Spleen (tissue), 11 donors: ENCODE results near the gene KCNE3. TPM values are rescaled to one million over a fixed set of nuclear protein-coding genes. Genes with fewer than 3 reads are reported as not detected.
"Not testable (repeated sequence)": the region's sequence is repeated elsewhere in the genome, so short reads cannot be mapped to it uniquely, and the experiment has no call there.

ENCODE experiments used
- DNase-seq: peaks from one replicate; pipeline ENCODE4 v3.0.0-alpha.2; 2020
- H3K27ac ChIP-seq, 8 donors: fragments of 200-600 bp; sonication (generic) in 7 of 8; 1 replicate in 4 of 8; 2 replicates in 4 of 8; pipeline versions ENCODE4 v1.5.0 to v1.8.0; 2016 to 2021; ENCODE audit warnings: inconsistent platforms in 4 of 8, mild to moderate bottlenecking in 4 of 8, moderate library complexity in 1 of 8
- H3K27me3 ChIP-seq, 7 donors: fragments of 200-600 bp; sonication (generic) in 6 of 7; replicated peaks in 1 of 7; 1 replicate in 4 of 7; 2 replicates in 3 of 7; pipeline versions ENCODE4 v1.5.0 to v1.8.0; 2016 to 2021; ENCODE audit warnings: inconsistent platforms in 3 of 7, mild to moderate bottlenecking in 1 of 7
- H3K36me3 ChIP-seq, 6 donors: fragments of 200-600 bp; sonication (generic) in 5 of 6; 1 replicate in 4 of 6; 2 replicates in 2 of 6; pipeline versions ENCODE4 v1.5.0 to v1.8.0; 2016 to 2021; ENCODE audit warnings: inconsistent platforms in 2 of 6
- H3K4me1 ChIP-seq, 6 donors: fragments of 200-600 bp; sonication (generic) in 5 of 6; 1 replicate in 3 of 6; 2 replicates in 3 of 6; pipeline versions ENCODE4 v1.5.0 to v1.8.0; 2016 to 2021; ENCODE audit warnings: inconsistent platforms in 3 of 6
- H3K4me3 ChIP-seq, 8 donors: fragments of 200-600 bp; sonication (generic) in 7 of 8; 1 replicate in 4 of 8; 2 replicates in 4 of 8; pipeline versions ENCODE4 v1.5.0 to v1.8.0; 2016 to 2021; ENCODE audit warnings: inconsistent platforms in 4 of 8, mild to moderate bottlenecking in 4 of 8, moderate library complexity in 2 of 8
- H3K9me3 ChIP-seq, 8 donors: fragments of 200-600 bp; sonication (generic) in 7 of 8; 1 replicate in 4 of 8; 2 replicates in 4 of 8; pipeline versions ENCODE4 v1.5.0 to v1.8.0; 2016 to 2021; ENCODE audit warnings: inconsistent platforms in 4 of 8
- POLR2A ChIP-seq, 3 donors: fragments of 450-650 bp; IDR thresholded peaks; one replicate each; pipeline ENCODE4 v1.5.1; 2017; ENCODE audit warnings: antibody characterized with exemption in 3 of 3, mild to moderate bottlenecking in 1 of 3
- POLR2AphosphoS5 ChIP-seq, 3 donors: sonication (generic); formaldehyde crosslinking; IDR thresholded peaks; one replicate each; pipeline ENCODE4 v1.5.1; 2017; ENCODE audit warnings: antibody characterized with exemption in 3 of 3
- WGBS, 5 donors: extraction: QIAGEN DNeasy Blood & Tissue Kit in 3 of 5; methylation state at CpG; one replicate each; pipeline versions ENCODE4 v1.1.5 to v1.1.7; 2013 to 2018; 5-methylcytosine and 5-hydroxymethylcytosine counted together
- intact Hi-C: fragments of 100-400 bp; cut with DNase I; formaldehyde crosslinking; loops from one replicate; pipeline ENCODE4 v1.15.0; 2023; ENCODE audit warnings: low total_unique reads
- polyA plus RNA-seq, 3 donors: library from polyadenylated mRNA; stranded (reverse); fragments of 200-250 nt; gene quantifications; one replicate each; pipeline ENCODE4 v1.2.1, GENCODE V29; 2013
- total RNA-seq, 7 donors: library from RNA; depleted of rRNA in 3 of 7; stranded (reverse); fragments of >200 nt in 3 of 7; fragmentation: NEBNext Ultra II Directional in 4 of 7; extraction: Animal tissue kit (Norgen Biotek cat#: 25700) in 4 of 7; gene quantifications; one replicate each; pipeline versions ENCODE4 v1.1.0 to v1.2.1, GENCODE V29; 2016 to 2021
- TF ChIP-seq, protein P1 (sequence below), 11 experiments: fragments of 200-600 bp in 7 of 11; fragments of 450-650 bp in 4 of 11; sonication (generic) in 4 of 11; IDR thresholded peaks in 8 of 11; conservative IDR thresholded peaks in 3 of 11; 1 replicate in 7 of 11; 2 replicates in 4 of 11; pipeline versions ENCODE4 v1.4.0 to v1.8.0; 2016 to 2021; ENCODE audit warnings: antibody characterized with exemption in 11 of 11, inconsistent platforms in 4 of 11, mild to moderate bottlenecking in 1 of 11
- donor health status: healthy with polysubstance abuse.
- donor health status: DM: no; HTN: no; CAD: no; lungs with moderate emphysema.
- donor health status: DM: no; HTN: no; CAD: no.
- donor health status: Bipolar disorder and iron deficiency.
- donor health status: healthy.
- donor health status: DM: no; HTN: no; CAD: no.
- donor health status: DM: yes; HTN: yes; CAD: no.

KCNE3 gene
- total and polyA plus RNA-seq, 10 donors: 4.2 to 61.8 (median 23.3) TPM

GRCh38 chr11:74425100-74425499 lies 42.2 kb downstream of the KCNE3 start:
- H3K27ac ChIP-seq: no peak overlapping the region
- H3K9me3 ChIP-seq: peaks cover 0 to 25% (median 22%) of the 10 kb centered on the region in 8 donors
- no peaks in the 10 kb centered on the region for H3K4me1 ChIP-seq
- no peak for TF ChIP-seq POLR2AphosphoS5 (IDR thresholded peaks at IDR 0.05)
- TF ChIP-seq, protein P1, sequence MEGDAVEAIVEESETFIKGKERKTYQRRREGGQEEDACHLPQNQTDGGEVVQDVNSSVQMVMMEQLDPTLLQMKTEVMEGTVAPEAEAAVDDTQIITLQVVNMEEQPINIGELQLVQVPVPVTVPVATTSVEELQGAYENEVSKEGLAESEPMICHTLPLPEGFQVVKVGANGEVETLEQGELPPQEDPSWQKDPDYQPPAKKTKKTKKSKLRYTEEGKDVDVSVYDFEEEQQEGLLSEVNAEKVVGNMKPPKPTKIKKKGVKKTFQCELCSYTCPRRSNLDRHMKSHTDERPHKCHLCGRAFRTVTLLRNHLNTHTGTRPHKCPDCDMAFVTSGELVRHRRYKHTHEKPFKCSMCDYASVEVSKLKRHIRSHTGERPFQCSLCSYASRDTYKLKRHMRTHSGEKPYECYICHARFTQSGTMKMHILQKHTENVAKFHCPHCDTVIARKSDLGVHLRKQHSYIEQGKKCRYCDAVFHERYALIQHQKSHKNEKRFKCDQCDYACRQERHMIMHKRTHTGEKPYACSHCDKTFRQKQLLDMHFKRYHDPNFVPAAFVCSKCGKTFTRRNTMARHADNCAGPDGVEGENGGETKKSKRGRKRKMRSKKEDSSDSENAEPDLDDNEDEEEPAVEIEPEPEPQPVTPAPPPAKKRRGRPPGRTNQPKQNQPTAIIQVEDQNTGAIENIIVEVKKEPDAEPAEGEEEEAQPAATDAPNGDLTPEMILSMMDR (IDR thresholded peaks at IDR 0.05 in 8 of 11, conservative IDR thresholded peaks at IDR 0.05 in 3 of 11): no peak
- DNase-seq: no peak
- no peaks in the 10 kb centered on the region for H3K27me3 ChIP-seq
- intact Hi-C loops: no loop called here
- H3K4me3 ChIP-seq: no peak overlapping the region
- no peaks in the 10 kb centered on the region for H3K36me3 ChIP-seq

DNA sequence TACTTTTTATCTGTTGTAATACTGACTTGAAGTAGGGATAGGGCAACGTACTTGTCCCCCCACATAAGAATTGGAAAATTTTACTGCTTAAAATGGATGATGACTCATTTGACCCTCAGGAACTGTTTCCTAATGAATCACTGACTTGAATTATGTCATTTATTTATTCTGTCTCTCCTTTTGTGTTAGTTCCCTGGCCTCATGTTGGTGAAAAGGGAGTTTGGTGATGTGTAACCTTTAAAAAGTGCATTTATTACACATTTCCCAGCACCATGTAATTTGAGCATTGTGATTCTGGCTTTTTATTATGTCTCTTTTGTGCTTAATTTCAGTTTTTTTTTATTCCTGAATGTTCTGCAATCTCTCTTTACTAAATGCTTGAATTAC lies 48.8 kb downstream of the KCNE3 start:
- H3K4me1 ChIP-seq: no peaks in the 10 kb centered on the region
- H3K36me3 ChIP-seq: no peaks in the 10 kb centered on the region
- H3K27ac ChIP-seq: no peak overlapping the region
- DNase-seq: no peak
- TF ChIP-seq, protein P1 (IDR thresholded peaks at IDR 0.05 in 8 of 11, conservative IDR thresholded peaks at IDR 0.05 in 3 of 11): no peak
- TF ChIP-seq POLR2AphosphoS5 (IDR thresholded peaks at IDR 0.05): no peak
- no peak for TF ChIP-seq POLR2A (IDR thresholded peaks at IDR 0.05)
- H3K4me3 ChIP-seq: no peak overlapping the region
- no peaks in the 10 kb centered on the region for H3K9me3 ChIP-seq
- WGBS, 5 donors: 39 to 79% (median 65%) methylated on average over 1 of the region's 1 CpG
- peaks cover 0 to 6% (median 0%) of the 10 kb centered on the region in 7 donors for H3K27me3 ChIP-seq
- intact Hi-C loops: no loop called here

DNA sequence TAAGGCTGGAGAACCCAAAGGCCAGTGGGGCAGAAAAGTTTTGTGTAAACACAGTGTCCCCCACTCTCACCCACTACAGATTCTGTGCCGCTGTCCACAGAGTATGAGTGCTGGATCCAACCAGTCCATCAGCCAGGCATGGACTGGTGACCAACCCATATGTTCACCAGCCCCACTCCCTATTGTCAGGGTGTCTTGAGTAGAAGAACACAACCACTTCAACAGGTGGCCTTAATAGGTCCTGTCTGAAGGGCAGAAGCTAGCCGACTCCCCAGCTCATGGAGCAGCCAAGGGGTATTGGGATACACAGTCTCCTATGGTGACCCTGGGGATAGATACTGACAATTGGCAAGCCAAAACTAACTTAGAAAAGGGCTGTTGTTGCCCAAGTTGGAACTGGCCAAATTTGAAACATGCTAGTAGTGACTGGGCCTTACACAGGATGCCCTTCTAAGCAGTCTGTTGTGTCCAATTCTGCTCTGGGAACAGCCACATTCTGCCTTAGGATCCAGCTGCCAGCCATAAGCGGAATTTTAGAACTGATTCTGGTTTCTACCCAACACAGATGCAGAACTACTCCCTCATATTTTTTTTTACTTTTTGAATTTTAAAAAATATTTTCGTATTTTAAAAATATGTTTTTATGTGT lies 49.4 kb downstream of the KCNE3 start:
- Histone ChIP-seq H3K9me3 (no peaks in the 10 kb centered on the region), H3K4me3 (no peak overlapping the region), H3K36me3 (no peaks in the 10 kb centered on the region), H3K27ac (no peak overlapping the region), H3K27me3 (peaks cover 0 to 9% (median 0%) of the 10 kb centered on the region in 7 donors), H3K4me1 (no peaks in the 10 kb centered on the region)
- TF ChIP-seq POLR2AphosphoS5 (IDR thresholded peaks at IDR 0.05) (no peak), POLR2A (IDR thresholded peaks at IDR 0.05) (no peak)
- TF ChIP-seq, protein P1 (IDR thresholded peaks at IDR 0.05 in 8 of 11, conservative IDR thresholded peaks at IDR 0.05 in 3 of 11): no peak
- intact Hi-C loops: no loop called here
- WGBS, 5 donors: 92 to 95% (median 94%) methylated on average over 4 of the region's 4 CpGs
- DNase-seq: no peak

DNA sequence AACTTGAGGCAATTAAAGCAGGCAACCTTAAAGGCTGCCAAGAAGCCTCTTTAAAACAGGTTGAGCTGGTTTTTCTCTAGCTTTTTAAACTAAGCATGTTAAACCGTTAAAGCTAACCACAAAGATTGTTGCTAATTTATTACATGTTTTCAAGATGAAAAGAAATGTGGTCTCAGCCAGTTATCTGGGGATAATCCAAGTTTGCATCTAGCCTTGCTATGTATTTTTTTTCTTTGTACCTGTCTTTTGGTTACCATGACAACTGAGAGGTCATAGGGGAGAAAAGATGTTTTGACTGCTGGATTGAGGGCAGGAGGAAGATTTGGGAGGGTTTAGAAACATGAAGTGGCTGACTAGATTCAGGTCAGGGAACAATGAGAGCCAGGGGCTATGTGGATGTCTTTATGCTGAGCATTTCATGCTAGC lies 50.0 kb downstream of the KCNE3 start:
- intact Hi-C loops: no loop called here
- Histone ChIP-seq H3K36me3 (no peaks in the 10 kb centered on the region), H3K4me3 (no peak overlapping the region), H3K27ac (no peak overlapping the region), H3K4me1 (no peaks in the 10 kb centered on the region), H3K27me3 (peaks cover 0 to 10% (median 0%) of the 10 kb centered on the region in 7 donors), H3K9me3 (no peaks in the 10 kb centered on the region)
- TF ChIP-seq POLR2A (IDR thresholded peaks at IDR 0.05): no peak
- no peak for TF ChIP-seq POLR2AphosphoS5 (IDR thresholded peaks at IDR 0.05)
- TF ChIP-seq, protein P1 (IDR thresholded peaks at IDR 0.05 in 8 of 11, conservative IDR thresholded peaks at IDR 0.05 in 3 of 11): no peak
- no peak for DNase-seq
- 9 to 29% (median 16%) methylated on average over 1 of the region's 1 CpG for WGBS, 5 donors

- 77 to 84% (median 79%) methylated on average over 1 of the region's 1 CpG for WGBS, 5 donors
- H3K27ac ChIP-seq, H3K36me3 ChIP-seq: not testable (repeated sequence)
Measured at GRCh38 chr11:74416974-74417373, 50.4 kb downstream of the KCNE3 start.

More at GRCh38 chr11:74416974-74417373, 50.4 kb downstream of the KCNE3 start:
- H3K4me3 ChIP-seq, H3K9me3 ChIP-seq, H3K4me1 ChIP-seq, DNase-seq, intact Hi-C loops: not testable (repeated sequence)
- H3K27me3 ChIP-seq: peaks cover 0 to 10% (median 0%) of the 10 kb centered on the region in 7 donors
